DND-41 (cell line): Measurements from ENCODE around the gene PTPRN2.

ENCODE experiments used
- CTCF ChIP-seq: IDR thresholded peaks from 2 replicates; pipeline ENCODE4 v1.5.1; 2012; ENCODE audit warnings: borderline replicate concordance, low read length, moderate library complexity, mild to moderate bottlenecking; ENCODE audit not compliant: poor library complexity, severe bottlenecking; ENCODE audit errors: extremely low read depth
- EZH2 ChIP-seq: IDR thresholded peaks from 3 replicates; pipeline ENCODE4 v1.6.1; 2012; ENCODE audit warnings: borderline replicate concordance, low read depth, mild to moderate bottlenecking, moderate library complexity, low read length, inconsistent platforms; ENCODE audit not compliant: severe bottlenecking

GRCh38 chr7:157687158-157687557 lies 900.5 kb downstream of the PTPRN2 start:
- TF ChIP-seq EZH2 (no peak), CTCF (no peak)
